Peyer's patch (tissue), 4 donors: ENCODE measurements around the gene CEMIP.

Source experiments
- CTCF ChIP-seq, 6 experiments: fragments of 450-650 bp in 4 of 6; fragments of 200-600 bp in 2 of 6; sonication (generic) in 1 of 6; IDR thresholded peaks; one replicate each; pipeline ENCODE4 v1.5.1; 2017 to 2019; ENCODE audit warnings: antibody characterized with exemption in 6 of 6, mild to moderate bottlenecking in 3 of 6, moderate library complexity in 1 of 6
- POLR2A ChIP-seq, 2 donors: fragments of 450-650 bp; IDR thresholded peaks; one replicate each; pipeline ENCODE4 v1.5.1; 2017; ENCODE audit warnings: antibody characterized with exemption in 2 of 2, mild to moderate bottlenecking in 2 of 2, moderate library complexity in 2 of 2

- TF ChIP-seq POLR2A (IDR thresholded peaks at IDR 0.05) = no peak
- TF ChIP-seq CTCF (IDR thresholded peaks at IDR 0.05) = no peak
Observed at GRCh38 chr15:80951941-80952340, 172.8 kb downstream of the CEMIP start.
